Fibroblast of lung (primary cell): ENCODE results near the gene ZNF76. TPM values are rescaled to one million over a fixed set of nuclear protein-coding genes. Genes with fewer than 3 reads are reported as not detected.

Experiments used
- DNase-seq, 2 donors: peaks; one replicate each; pipeline versions ENCODE4 v3.0.0 to v3.0.0-alpha.2; 2010; ENCODE audit warnings: low read depth in 2 of 2
- H2AFZ ChIP-seq: 2 replicates; pipeline ENCODE4 v1.5.1; 2012; ENCODE audit warnings: low read length, control low read depth, inconsistent platforms
- H3K27ac ChIP-seq: 2 replicates; pipeline ENCODE4 v1.5.1; 2011; ENCODE audit warnings: low read length, control low read depth; ENCODE audit not compliant: insufficient read depth
- H3K27me3 ChIP-seq: 2 replicates; pipeline ENCODE4 v1.5.1; 2011; ENCODE audit warnings: mild to moderate bottlenecking, low read length; ENCODE audit not compliant: control insufficient read depth, insufficient read depth
- H3K36me3 ChIP-seq: 2 replicates; pipeline ENCODE4 v1.5.1; 2011; ENCODE audit warnings: low read length; ENCODE audit not compliant: control insufficient read depth, insufficient read depth
- H3K4me1 ChIP-seq: 2 replicates; pipeline ENCODE4 v1.5.1; 2011; ENCODE audit warnings: low read length; ENCODE audit not compliant: control insufficient read depth, insufficient read depth; ENCODE audit errors: extremely low read depth
- H3K4me2 ChIP-seq: 2 replicates; pipeline ENCODE4 v1.5.1; 2011; ENCODE audit warnings: low read length, control low read depth; ENCODE audit not compliant: insufficient read depth; ENCODE audit errors: extremely low read depth
- H3K4me3 ChIP-seq, 4 experiments: fragments of 200-600 bp in 1 of 4; sonication (generic) in 1 of 4; replicated peaks in 1 of 4; 2 replicates each; pipeline ENCODE4 v1.5.1; 2011 to 2016; ENCODE audit warnings: low read length in 4 of 4, low read depth in 3 of 4, mild to moderate bottlenecking in 3 of 4, control low read depth in 2 of 4, inconsistent platforms in 1 of 4, mixed read lengths in 1 of 4; ENCODE audit not compliant: insufficient read depth in 1 of 4; ENCODE audit errors: control extremely low read depth in 1 of 4
- H3K79me2 ChIP-seq: 2 replicates; pipeline ENCODE4 v1.5.1; 2012; ENCODE audit warnings: mild to moderate bottlenecking, low read length, inconsistent platforms; ENCODE audit not compliant: control insufficient read depth, insufficient read depth
- H3K9ac ChIP-seq: 2 replicates; pipeline ENCODE4 v1.5.1; 2011; ENCODE audit warnings: mild to moderate bottlenecking, low read length, control low read depth; ENCODE audit not compliant: insufficient read depth
- H3K9me3 ChIP-seq: 2 replicates; pipeline ENCODE4 v1.5.1; 2012; ENCODE audit warnings: low read depth, low read length; ENCODE audit not compliant: control insufficient read depth, insufficient read depth
- H4K20me1 ChIP-seq: 2 replicates; pipeline ENCODE4 v1.5.1; 2011; ENCODE audit warnings: low read length; ENCODE audit not compliant: control insufficient read depth, insufficient read depth; ENCODE audit errors: extremely low read depth
- CTCF ChIP-seq, 2 donors: IDR thresholded peaks in 1 of 2; conservative IDR thresholded peaks in 1 of 2; 1 replicate in 1 of 2; 2 replicates in 1 of 2; pipeline ENCODE4 v1.5.1; 2011 to 2012; ENCODE audit warnings: low read length in 2 of 2, control low read depth in 1 of 2, inconsistent platforms in 1 of 2, low read depth in 1 of 2, mild to moderate bottlenecking in 1 of 2
- EZH2 ChIP-seq: IDR thresholded peaks from 2 replicates; pipeline ENCODE4 v1.5.1; 2012; ENCODE audit warnings: low read length, control low read depth, mild to moderate bottlenecking; ENCODE audit errors: missing control alignments
- polyA minus RNA-seq: library from RNA; depleted of rRNA, polyadenylated mRNA; stranded (reverse); fragments of >200 nt; gene quantifications from 2 replicates; pipeline ENCODE4 v1.2.3, GENCODE V29; 2011; ENCODE audit warnings: low replicate concordance
- polyA plus RNA-seq, 2 donors: library from polyadenylated mRNA; depleted of rRNA in 1 of 2; stranded (reverse) in 1 of 2; unstranded in 1 of 2; fragments of >200 nt; gene quantifications; 2 replicates each; pipeline ENCODE4 v1.2.1, GENCODE V29; 2011 to 2012; ENCODE audit warnings: missing spikeins in 1 of 2
- total RNA-seq: library from RNA; depleted of rRNA; stranded (reverse); fragments of >200 nt; gene quantifications from 2 replicates; pipeline ENCODE4 v1.2.1, GENCODE V29; 2014

ZNF76 gene
- total RNA-seq (9.8 and 19.5 TPM in 2 replicates), polyA plus RNA-seq (9.6 and 11.4 TPM in 2 replicates), polyA minus RNA-seq (33.8 and 61.8 TPM in 2 replicates)
- polyA plus RNA-seq (2012) = 11.9 and 13.4 TPM in 2 replicates

GRCh38 chr6:35259194-35259947 is at the start of gene ZNF76:
ZNF76 (plus strand) TSS chr6:35259735; CDS start chr6:35281152, 21,417 bp downstream.
- Histone ChIP-seq H3K27ac (peak within 1 kb of the TSS; percentile 99), H3K9me3 (no peaks in the 10 kb centered on the region), H3K79me2 (peaks cover 9% of the 10 kb centered on the region), H3K9ac (peak within 1 kb of the TSS; percentile 96), H4K20me1 (no peaks in the 10 kb centered on the region), H3K4me2 (peak within 1 kb of the TSS; percentile 86), H2AFZ (peak within 1 kb of the TSS; percentile 75), H3K36me3 (no peaks in the 10 kb centered on the region), H3K4me1 (no peaks in the 10 kb centered on the region), H3K27me3 (no peaks in the 10 kb centered on the region), H3K4me3 (peak within 1 kb of the TSS; percentile 79 to 93 (median 86))
- TF ChIP-seq CTCF (conservative IDR thresholded peaks at IDR 0.05 in 1 of 2, IDR thresholded peaks at IDR 0.05 in 1 of 2; ENCODE audit: low read depth in 1 of 2, low read length in 2 of 2) (no peak), EZH2 (no peak)
- DNase-seq = peak; percentile 93 to 97

DNA sequence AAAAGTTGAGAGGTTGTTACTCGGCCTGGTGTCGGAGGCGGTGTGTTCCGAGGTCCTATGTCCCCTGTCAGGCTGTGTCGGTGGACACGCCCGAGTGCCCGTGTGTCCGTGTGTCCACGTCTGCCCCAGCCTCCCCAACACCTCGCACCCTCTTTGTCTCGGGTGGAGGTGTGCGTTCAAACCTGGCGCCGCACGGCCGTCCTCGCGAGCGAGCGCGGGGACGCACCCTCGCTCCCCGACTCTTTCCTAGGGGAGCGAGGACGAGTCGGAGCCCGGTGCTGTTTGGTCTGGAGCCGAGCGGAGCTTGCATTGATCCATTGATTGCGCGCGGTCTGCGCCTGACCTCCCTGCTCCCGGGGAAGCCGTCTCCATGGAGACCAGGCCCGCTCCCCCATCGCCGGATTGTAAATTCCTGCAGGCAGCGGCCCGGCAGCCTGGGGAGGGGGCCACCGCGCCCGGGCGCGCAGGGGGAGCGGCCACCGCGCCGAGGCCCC is 46.2 kb upstream of the ZNF76 start:
- H2AFZ ChIP-seq = no peak overlapping the region
- no peaks in the 10 kb centered on the region for H3K9me3 ChIP-seq
- H3K4me3 ChIP-seq = peak overlapping the region; percentile 44 to 60 (median 54)
- no peak overlapping the region for H3K9ac ChIP-seq
- DNase-seq = no peak
- TF ChIP-seq EZH2 (peak; percentile 53), CTCF (conservative IDR thresholded peaks at IDR 0.05 in 1 of 2, IDR thresholded peaks at IDR 0.05 in 1 of 2; ENCODE audit: low read depth in 1 of 2, low read length in 2 of 2) (no peak)
- H3K4me1 ChIP-seq = no peaks in the 10 kb centered on the region
- H3K4me2 ChIP-seq = peak overlapping the region; percentile 85
- H3K27ac ChIP-seq = no peak overlapping the region
- H3K27me3 ChIP-seq = peaks cover 27% of the 10 kb centered on the region
- no peaks in the 10 kb centered on the region for H3K36me3 ChIP-seq
- H3K79me2 ChIP-seq = no peaks in the 10 kb centered on the region
- no peaks in the 10 kb centered on the region for H4K20me1 ChIP-seq

- Histone ChIP-seq H3K4me3 (peak within 1 kb of the TSS; percentile 44 to 60 (median 54)), H3K27ac (no peak within 1 kb of the TSS), H4K20me1 (no peaks in the 10 kb centered on the region), H2AFZ (peak within 1 kb of the TSS; percentile 52), H3K4me2 (peak within 1 kb of the TSS; percentile 85), H3K36me3 (no peaks in the 10 kb centered on the region), H3K27me3 (peaks cover 19% of the 10 kb centered on the region), H3K9me3 (no peaks in the 10 kb centered on the region), H3K9ac (no peak within 1 kb of the TSS), H3K4me1 (no peaks in the 10 kb centered on the region), H3K79me2 (no peaks in the 10 kb centered on the region)
- TF ChIP-seq EZH2 (no peak), CTCF (conservative IDR thresholded peaks at IDR 0.05 in 1 of 2, IDR thresholded peaks at IDR 0.05 in 1 of 2; ENCODE audit: low read depth in 1 of 2, low read length in 2 of 2) (no peak)
- peak; percentile 32 to 57 for DNase-seq
These were observed 45.4 kb upstream of the ZNF76 start, which contains the start of gene SCUBE3 for GRCh38 chr6:35213824-35214756. SCUBE3 (plus strand) TSS chr6:35213956; CDS start chr6:35214419, 463 bp downstream.
